ENCODE measurements around the gene PKD1.

The PKD1 gene

DNA sequence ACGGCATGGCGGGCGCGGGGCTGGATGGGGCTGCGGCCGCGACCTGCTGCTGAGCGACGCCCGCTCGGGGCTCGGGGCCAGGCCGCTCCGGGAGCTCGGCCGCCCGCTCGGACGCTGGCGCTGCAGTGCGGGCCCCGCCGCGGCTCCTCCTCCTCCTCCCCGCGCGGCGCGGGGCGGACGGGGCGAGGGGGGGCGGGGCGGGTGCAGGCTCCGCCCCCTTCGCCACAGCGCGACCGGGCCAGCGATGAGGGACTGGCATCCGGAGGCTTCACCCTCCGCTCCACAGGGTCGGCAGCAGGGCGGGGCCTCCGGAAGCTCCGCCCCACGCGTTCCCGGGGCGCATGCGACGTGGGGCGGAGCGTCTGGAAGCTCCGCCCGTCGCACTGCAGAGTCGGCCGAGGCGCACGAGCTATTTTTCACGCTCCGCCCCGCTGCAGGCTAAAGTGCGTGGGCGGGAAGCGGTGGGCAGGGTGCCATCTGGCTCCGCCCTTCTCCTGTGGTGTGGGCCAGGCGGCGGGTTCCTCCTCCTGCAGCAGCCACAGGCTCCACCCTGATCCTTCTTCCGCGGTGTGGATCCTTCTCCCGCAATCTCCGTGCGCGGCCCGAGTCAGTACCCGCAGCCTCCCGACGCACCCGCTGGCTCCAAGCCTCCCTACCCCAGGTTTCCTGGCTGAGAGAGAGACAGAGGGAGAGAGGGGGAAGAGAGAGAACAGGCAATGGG lies at the start of gene PKD1:
PKD1 (minus strand) TSS at position 129 of the 721 bp plus-strand sequence. CDS start 209 bp downstream, outside the sequence.
- peak within 1 kb of the TSS; percentile 61 for H3K27ac ChIP-seq

DNA sequence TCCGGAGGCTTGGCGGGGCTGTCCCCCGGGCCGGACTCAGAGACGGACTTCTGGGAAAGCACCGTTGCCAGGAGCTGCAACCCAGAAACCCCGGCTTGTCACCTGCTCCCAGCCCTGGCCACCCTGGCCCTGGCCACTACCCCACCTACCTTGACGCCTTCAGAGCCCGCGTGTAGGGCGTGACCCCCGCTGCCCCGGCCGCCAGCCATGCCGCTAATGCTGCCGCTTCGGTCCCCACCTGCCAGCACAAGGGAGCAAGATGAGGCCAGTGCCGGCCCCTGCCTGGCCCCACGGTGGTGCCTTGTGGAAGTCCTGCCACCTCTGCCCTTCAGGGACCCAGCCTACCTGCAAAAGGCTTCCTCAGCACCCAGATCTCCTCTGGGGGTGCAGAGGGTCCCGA lies 49.3 kb upstream of the PKD1 start:
- no peak overlapping the region for H3K27ac ChIP-seq
- TF ChIP-seq ZFX (IDR thresholded peaks at IDR 0.05; ENCODE audit: borderline replicate concordance), result no peak
- TF ChIP-seq, protein P1, sequence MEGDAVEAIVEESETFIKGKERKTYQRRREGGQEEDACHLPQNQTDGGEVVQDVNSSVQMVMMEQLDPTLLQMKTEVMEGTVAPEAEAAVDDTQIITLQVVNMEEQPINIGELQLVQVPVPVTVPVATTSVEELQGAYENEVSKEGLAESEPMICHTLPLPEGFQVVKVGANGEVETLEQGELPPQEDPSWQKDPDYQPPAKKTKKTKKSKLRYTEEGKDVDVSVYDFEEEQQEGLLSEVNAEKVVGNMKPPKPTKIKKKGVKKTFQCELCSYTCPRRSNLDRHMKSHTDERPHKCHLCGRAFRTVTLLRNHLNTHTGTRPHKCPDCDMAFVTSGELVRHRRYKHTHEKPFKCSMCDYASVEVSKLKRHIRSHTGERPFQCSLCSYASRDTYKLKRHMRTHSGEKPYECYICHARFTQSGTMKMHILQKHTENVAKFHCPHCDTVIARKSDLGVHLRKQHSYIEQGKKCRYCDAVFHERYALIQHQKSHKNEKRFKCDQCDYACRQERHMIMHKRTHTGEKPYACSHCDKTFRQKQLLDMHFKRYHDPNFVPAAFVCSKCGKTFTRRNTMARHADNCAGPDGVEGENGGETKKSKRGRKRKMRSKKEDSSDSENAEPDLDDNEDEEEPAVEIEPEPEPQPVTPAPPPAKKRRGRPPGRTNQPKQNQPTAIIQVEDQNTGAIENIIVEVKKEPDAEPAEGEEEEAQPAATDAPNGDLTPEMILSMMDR (IDR thresholded peaks at IDR 0.05), result no peak

DNA sequence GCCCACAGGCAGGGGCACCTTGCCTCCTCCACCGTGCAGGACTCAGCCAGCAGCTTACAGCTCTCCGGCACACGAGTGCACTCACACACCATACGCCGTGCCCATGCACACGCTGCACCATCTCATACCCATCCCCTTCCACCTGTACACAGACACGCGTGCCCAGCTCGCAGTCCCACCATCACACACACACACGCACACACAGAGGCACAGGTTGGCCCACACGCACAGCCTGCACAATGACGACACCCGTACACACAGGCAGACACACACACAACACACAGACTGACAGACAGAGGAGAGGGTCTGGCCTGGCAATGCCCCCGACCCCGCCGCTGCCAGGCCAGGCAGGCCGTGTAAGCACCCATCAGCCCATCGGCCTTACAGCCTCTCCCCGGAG lies 48.6 kb upstream of the PKD1 start:
- TF ChIP-seq ZFX (IDR thresholded peaks at IDR 0.05; ENCODE audit: borderline replicate concordance), result no peak
- TF ChIP-seq, protein P1 (IDR thresholded peaks at IDR 0.05), result no peak
- no peak overlapping the region for H3K27ac ChIP-seq

DNA sequence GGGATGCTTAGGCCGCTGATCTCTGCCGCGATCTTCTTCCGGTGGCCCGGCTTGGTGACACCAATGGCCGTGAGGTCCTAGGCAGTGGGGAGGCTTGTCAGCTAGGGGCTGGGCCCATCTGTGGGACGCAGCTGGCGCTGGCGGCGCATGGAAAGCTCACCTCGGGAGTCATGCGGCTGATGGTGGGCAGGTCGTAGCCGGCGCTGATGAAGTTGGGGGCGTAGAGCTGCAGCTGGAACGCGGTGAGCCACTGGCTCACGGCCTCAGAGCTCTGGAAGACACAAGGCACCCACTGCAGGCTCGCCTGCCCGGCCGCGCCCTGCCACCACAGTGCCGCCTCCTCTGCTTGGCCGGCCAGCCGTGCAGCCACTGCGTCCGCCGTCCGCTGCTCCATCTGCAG lies 48.0 kb upstream of the PKD1 start:
- TF ChIP-seq, protein P1 (IDR thresholded peaks at IDR 0.05), result no peak
- no peak for TF ChIP-seq ZFX (IDR thresholded peaks at IDR 0.05; ENCODE audit: borderline replicate concordance)
- H3K27ac ChIP-seq, result no peak overlapping the region

DNA sequence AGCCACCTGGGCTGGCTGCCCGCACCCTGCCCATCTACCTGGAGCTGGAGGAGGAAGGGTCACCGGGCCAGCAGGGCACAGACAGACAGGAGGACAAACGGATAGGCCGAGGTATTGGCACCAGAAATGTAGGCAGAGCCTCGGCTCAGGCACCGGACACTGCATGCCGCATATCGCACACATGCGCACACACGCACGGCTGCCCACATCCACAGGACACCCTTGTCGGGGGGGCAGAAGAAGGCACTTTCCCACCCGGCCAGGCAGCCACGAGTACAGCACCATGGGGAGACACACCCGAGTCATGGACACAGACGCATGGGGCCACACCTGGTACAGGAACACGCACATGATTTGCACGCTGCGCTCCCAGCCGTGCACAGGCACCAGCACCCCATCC lies 46.3 kb upstream of the PKD1 start:
- H3K27ac ChIP-seq, result no peak overlapping the region
- TF ChIP-seq ZFX (IDR thresholded peaks at IDR 0.05; ENCODE audit: borderline replicate concordance), result no peak
- TF ChIP-seq, protein P1 (IDR thresholded peaks at IDR 0.05), result no peak

DNA sequence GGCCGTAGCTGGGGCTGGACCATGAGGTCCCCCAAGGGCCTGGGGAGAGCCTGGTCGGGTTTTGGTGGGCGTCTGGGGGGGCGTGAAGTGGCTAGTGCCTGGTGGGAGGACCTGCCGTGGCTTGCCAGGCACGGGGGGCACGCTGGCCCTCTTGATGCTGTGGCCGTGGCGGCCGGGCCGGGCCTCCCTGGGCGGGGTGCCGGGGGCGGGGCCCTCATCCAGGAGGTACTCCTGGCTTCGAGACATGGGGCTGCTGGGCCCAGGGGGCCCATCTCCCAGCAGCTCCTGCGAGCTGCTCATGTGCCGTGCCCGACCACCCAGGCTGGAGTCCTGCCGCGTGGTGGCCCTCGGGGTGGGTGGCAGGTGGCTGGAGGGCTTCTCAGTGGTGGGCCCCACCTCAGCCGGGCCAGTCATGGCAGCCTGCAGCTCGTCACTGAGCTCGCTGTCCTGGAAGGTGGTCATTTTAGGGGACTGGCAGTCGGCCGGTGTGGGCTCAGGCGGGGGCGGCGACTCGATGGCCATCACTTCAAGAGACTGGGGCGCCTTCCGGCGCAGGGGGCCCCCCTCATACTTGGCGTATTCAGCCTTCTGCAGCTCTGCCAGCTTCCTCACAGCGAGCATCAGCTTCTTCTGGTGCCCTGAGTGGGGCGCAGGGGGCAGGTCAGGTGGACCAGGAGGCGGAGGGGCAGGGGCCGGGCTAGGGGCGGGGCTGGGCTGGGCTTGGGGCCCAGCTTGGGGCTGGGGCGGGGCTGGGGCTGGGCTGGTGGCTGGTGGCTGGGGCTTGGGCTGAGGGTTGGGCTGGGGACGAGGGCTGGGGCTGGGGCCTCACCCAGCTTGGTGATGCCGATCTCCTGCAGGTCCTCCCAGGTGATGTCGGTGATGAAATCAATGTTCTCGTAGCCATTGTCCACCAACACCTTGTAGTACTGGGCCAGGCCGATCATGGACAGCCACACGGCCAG lies 45.5 kb upstream of the PKD1 start:
- TF ChIP-seq, protein P1 (IDR thresholded peaks at IDR 0.05), result no peak
- no peak for TF ChIP-seq ZFX (IDR thresholded peaks at IDR 0.05; ENCODE audit: borderline replicate concordance)
- no peak overlapping the region for H3K27ac ChIP-seq

DNA sequence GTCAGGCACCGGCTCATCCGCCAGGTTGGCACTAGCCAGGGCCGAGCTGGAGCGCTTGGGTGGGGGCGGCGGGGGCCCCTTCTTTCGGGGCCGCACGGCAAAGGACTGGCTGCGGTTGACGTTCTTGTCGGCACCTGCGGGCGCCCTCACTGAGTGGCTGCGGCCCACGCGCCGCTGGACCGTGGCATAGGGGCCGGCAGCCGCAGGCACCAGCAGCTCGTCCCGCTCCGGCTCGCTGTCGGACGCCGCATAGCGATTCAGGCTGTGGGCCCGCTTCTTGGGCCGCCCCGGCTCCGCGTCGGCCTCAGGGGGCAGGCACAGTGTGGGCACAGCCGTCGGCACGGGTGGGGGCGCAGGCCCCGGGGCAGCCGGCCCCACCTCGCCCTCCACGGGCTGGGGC lies 44.8 kb upstream of the PKD1 start:
- TF ChIP-seq ZFX (IDR thresholded peaks at IDR 0.05; ENCODE audit: borderline replicate concordance), result no peak
- TF ChIP-seq, protein P1 (IDR thresholded peaks at IDR 0.05), result no peak
- no peak overlapping the region for H3K27ac ChIP-seq
